HG02870 (cell line): ENCODE data around the gene RPRD1B.

Experiments used
- ATAC-seq: cut with Tn5 transposase; IDR thresholded peaks from one replicate; pipeline ENCODE4 v1.9.1; 2021; ENCODE audit warnings: mild to moderate bottlenecking, moderate library complexity; ENCODE audit not compliant: unreplicated experiment

The RPRD1B gene

GRCh38 chr20:38133680-38134426 lies 100.3 kb downstream of the RPRD1B start:
- ATAC-seq = no peak

GRCh38 chr20:38134427-38135270 lies 101.1 kb downstream of the RPRD1B start:
- ATAC-seq = no peak

DNA sequence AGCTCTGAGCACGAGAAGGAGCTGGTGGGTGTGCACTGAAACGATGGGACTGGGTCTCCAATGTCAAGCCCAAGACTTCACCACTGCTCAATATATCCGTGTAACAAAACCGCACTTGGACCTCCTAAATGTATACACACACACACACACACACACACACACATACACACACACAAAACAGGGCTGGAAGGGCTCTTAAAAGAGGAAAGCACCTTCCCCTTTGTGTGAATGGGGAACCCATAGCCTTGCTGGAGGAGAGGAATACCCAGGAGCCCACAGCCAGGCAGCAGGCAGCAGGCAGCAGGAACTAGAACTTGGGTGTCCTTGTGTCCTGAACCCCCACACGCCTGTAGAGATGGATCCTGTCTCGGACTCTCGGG lies 101.7 kb downstream of the RPRD1B start:
- ATAC-seq = no peak

- no peak for ATAC-seq
Observed at GRCh38 chr20:38135651-38136420, 102.3 kb downstream of the RPRD1B start.

DNA sequence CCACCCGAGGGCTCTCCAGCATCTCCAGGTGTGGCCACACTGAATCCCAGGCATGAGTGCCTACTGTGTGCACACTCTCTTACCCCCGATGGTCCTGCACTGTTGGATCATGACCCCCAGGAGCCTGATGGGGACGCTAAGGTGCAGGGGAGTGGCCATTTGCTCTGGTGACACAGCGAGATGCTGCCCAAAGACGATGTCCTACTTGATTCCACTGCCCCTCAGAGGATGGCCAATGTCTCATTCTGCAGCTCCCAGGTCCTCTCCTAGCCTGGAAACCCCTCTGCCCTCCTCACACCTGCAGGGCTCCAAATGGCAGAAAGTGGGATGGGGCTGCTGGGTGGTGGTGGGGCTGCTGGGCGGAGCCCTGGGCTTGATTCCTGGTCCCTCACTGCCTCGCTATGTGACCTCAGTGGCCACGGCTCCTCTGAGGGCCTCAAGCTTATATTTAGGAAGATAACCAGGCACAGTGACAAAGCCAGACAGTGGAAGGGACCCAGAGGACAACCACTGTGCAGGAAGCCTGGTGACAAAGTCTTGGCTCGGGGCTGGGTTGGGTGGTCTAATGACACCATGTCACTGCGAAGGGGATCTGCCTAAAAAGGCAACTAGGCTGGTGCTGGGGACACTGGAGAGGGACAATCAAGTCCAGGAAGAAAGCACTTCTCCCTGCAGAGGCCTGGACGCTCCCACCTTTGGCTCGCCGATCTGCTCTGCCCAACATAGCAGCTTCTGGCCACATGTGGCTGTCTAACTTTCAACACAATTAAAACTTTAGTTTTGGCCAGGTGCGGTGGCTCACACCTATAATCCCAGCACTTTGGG lies 103.1 kb downstream of the RPRD1B start:
- no peak for ATAC-seq

- ATAC-seq = no peak
Observed at GRCh38 chr20:38137441-38138037, 104.0 kb downstream of the RPRD1B start.

- no peak for ATAC-seq
Observed at GRCh38 chr20:38138086-38138778, 104.7 kb downstream of the RPRD1B start.

DNA sequence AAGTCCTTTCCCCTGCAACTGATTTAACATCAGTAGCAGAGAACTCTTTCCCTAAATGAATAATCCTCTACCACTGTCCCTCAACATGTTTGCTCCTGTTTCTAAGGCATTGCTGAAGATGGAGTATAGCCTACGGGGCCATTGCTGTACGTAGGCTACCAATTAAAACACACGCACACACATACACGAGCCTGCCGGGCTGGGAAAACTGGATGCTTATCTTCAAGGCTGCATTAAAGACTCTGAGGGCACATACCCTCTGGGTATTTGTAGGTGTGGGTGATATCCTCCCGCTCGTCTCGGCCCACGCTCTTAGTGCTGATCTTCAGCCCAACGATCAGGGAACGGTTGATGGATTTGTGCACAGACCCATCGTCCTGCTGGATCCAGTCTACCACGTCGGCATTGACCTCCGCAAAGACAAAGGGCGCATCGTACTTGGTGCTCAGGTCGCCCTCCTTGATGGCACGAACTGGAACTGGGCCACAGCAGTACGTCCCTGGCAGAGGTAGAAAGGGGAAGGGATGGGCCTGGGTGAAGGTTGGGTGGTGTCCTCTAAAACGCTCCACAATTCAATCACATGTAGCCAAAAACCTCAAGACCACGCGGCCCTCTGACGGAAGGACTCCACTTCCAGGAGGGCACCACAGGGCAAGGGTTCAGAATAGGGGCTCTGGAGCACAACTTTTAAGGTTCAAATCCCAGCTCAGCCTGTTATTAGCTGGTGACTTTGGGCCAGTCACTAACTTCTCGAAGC lies 105.8 kb downstream of the RPRD1B start:
- no peak for ATAC-seq

- no peak for ATAC-seq
Observed at GRCh38 chr20:38139977-38140753, 106.6 kb downstream of the RPRD1B start.

- no peak for ATAC-seq
Observed at GRCh38 chr20:38141204-38141888, 107.8 kb downstream of the RPRD1B start.
